ENCODE data around the gene PLXNA4. TPM values are rescaled to one million over a fixed set of nuclear protein-coding genes. Genes with fewer than 3 reads are reported as not detected.

Gene PLXNA4
- polyA plus RNA-seq, 1 donor (not counting 4 experiments of a cell fraction or from before 2014, with no cell fraction given): 0.01 TPM

GRCh38 chr7:132428247-132428919 lies 147.9 kb downstream of the PLXNA4 start:
- no peak overlapping the region for H3K27ac ChIP-seq (ENCODE audit: control insufficient read depth, insufficient read depth, low read length)
- H4K20me1 ChIP-seq (ENCODE audit: control insufficient read depth, extremely low read depth, insufficient read depth, low read length): no peaks in the 10 kb centered on the region
- no peak overlapping the region for H2AFZ ChIP-seq (ENCODE audit: control insufficient read depth, low read length)
- no peaks in the 10 kb centered on the region for H3K9me1 ChIP-seq (ENCODE audit: control insufficient read depth, extremely low read depth, insufficient read depth, low read length)
- H3K36me3 ChIP-seq (ENCODE audit: control insufficient read depth in 2 of 2, extremely low read depth in 1 of 2, insufficient read depth in 2 of 2, low read length in 2 of 2): no peaks in the 10 kb centered on the region
- TF ChIP-seq CTCF (optimal IDR thresholded peaks at IDR 0.05 in 1 of 3, IDR thresholded peaks at IDR 0.05 in 1 of 3, conservative IDR thresholded peaks at IDR 0.05 in 1 of 3; ENCODE audit: extremely low read depth in 1 of 3, insufficient read depth in 2 of 3, low read length in 3 of 3) (no peak), EZH2 (IDR thresholded peaks at IDR 0.05; ENCODE audit: low read length) (no peak)
- no peak for FAIRE-seq
- DNase-seq (ENCODE audit: low read depth, low spot score): no peak
- H3K9me3 ChIP-seq (ENCODE audit: control insufficient read depth, low read depth, low read length): no peaks in the 10 kb centered on the region
- no peaks in the 10 kb centered on the region for H3K79me2 ChIP-seq (ENCODE audit: control insufficient read depth, insufficient read depth, low read length)
- H3K4me2 ChIP-seq (ENCODE audit: control insufficient read depth, extremely low read depth, insufficient read depth, low read depth, low read length): no peak overlapping the region
- H3K9ac ChIP-seq (ENCODE audit: control insufficient read depth, extremely low read depth, insufficient read depth, low read length): no peak overlapping the region
- H3K4me1 ChIP-seq (ENCODE audit: control insufficient read depth, extremely low read depth, insufficient read depth, low read length): peaks cover 6% of the 10 kb centered on the region
- peaks cover 12% of the 10 kb centered on the region for H3K27me3 ChIP-seq (ENCODE audit: control insufficient read depth, extremely low read depth, insufficient read depth, low read length)
- dilution Hi-C loops (cut with MboI; ENCODE audit: extremely low pct_ligation_motif_present, low sequenced_read_pairs): no loop called here
- no peak overlapping the region for H3K4me3 ChIP-seq (ENCODE audit: control insufficient read depth in 2 of 3, extremely low read depth in 1 of 3, insufficient read depth in 2 of 3, low read depth in 1 of 3, low read length in 3 of 3)

GRCh38 chr7:132425942-132426341 lies 150.3 kb downstream of the PLXNA4 start:
- H3K27ac ChIP-seq (ENCODE audit: control insufficient read depth, insufficient read depth, low read length): no peak overlapping the region
- H3K4me3 ChIP-seq (ENCODE audit: control insufficient read depth in 2 of 3, extremely low read depth in 1 of 3, insufficient read depth in 2 of 3, low read depth in 1 of 3, low read length in 3 of 3): no peak overlapping the region
- H3K4me2 ChIP-seq (ENCODE audit: control insufficient read depth, extremely low read depth, insufficient read depth, low read depth, low read length): no peak overlapping the region
- no peak for FAIRE-seq
- no peaks in the 10 kb centered on the region for H4K20me1 ChIP-seq (ENCODE audit: control insufficient read depth, extremely low read depth, insufficient read depth, low read length)
- H3K36me3 ChIP-seq (ENCODE audit: control insufficient read depth in 2 of 2, extremely low read depth in 1 of 2, insufficient read depth in 2 of 2, low read length in 2 of 2): no peaks in the 10 kb centered on the region
- no peaks in the 10 kb centered on the region for H3K9me3 ChIP-seq (ENCODE audit: control insufficient read depth, low read depth, low read length)
- H3K27me3 ChIP-seq (ENCODE audit: control insufficient read depth, extremely low read depth, insufficient read depth, low read length): peaks cover 12% of the 10 kb centered on the region
- no peaks in the 10 kb centered on the region for H3K9me1 ChIP-seq (ENCODE audit: control insufficient read depth, extremely low read depth, insufficient read depth, low read length)
- no peak overlapping the region for H2AFZ ChIP-seq (ENCODE audit: control insufficient read depth, low read length)
- dilution Hi-C loops (cut with MboI; ENCODE audit: extremely low pct_ligation_motif_present, low sequenced_read_pairs): no loop called here
- DNase-seq (ENCODE audit: low read depth, low spot score): no peak
- no peaks in the 10 kb centered on the region for H3K79me2 ChIP-seq (ENCODE audit: control insufficient read depth, insufficient read depth, low read length)
- no peak for TF ChIP-seq EZH2 (IDR thresholded peaks at IDR 0.05; ENCODE audit: low read length)
- TF ChIP-seq CTCF (optimal IDR thresholded peaks at IDR 0.05 in 1 of 3, IDR thresholded peaks at IDR 0.05 in 1 of 3, conservative IDR thresholded peaks at IDR 0.05 in 1 of 3; ENCODE audit: extremely low read depth in 1 of 3, insufficient read depth in 2 of 3, low read length in 3 of 3): no peak
- no peak overlapping the region for H3K9ac ChIP-seq (ENCODE audit: control insufficient read depth, extremely low read depth, insufficient read depth, low read length)
- H3K4me1 ChIP-seq (ENCODE audit: control insufficient read depth, extremely low read depth, insufficient read depth, low read length): peaks cover 1% of the 10 kb centered on the region

Data from keratinocyte (primary cell).